Measurements from ENCODE around the gene ACP7. TPM values are rescaled to one million over a fixed set of nuclear protein-coding genes. Genes with fewer than 3 reads are reported as not detected.

Gene ACP7
- total RNA-seq, 1 donor from 2014 or later: not detected

DNA sequence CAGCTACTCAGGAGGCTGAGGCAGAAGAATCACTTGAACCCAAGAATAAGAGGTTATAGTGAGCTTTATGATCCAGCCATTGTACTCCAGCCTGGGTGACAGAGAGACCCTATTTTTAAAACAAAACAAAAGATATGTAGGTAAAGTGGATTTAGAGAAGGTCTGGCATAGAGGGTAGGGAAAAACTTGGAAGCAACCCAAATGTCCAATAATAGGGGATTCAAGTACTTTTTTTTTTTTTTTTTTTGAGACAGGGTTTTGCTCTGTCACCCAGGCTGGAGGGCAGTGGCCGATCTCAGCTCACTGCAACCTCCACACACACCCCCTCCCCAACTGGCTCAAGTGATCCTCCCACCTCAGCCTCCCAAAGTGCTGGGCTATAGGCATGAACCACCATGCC lies 35.7 kb downstream of the ACP7 start:
- Mint-ChIP-seq H3K9me3 (ENCODE audit: unreplicated experiment) (no peaks in the 10 kb centered on the region), H3K4me3 (ENCODE audit: unreplicated experiment) (no peak overlapping the region), H3K27ac (ENCODE audit: unreplicated experiment) (no peak overlapping the region), H3K27me3 (ENCODE audit: low read depth, unreplicated experiment) (peaks cover 10% of the 10 kb centered on the region), H3K4me1 (ENCODE audit: low read depth, unreplicated experiment) (peaks cover 2% of the 10 kb centered on the region), H3K36me3 (ENCODE audit: low read depth, unreplicated experiment) (no peaks in the 10 kb centered on the region)
- no peaks in the 10 kb centered on the region for H3K9me3 ChIP-seq (ENCODE audit: insufficient read depth, low read depth, low read length)
- no peaks in the 10 kb centered on the region for H4K20me1 ChIP-seq (ENCODE audit: insufficient read depth, low read length)
- FAIRE-seq (no peak), DNase-seq (ENCODE audit: low read depth) (no peak)
- TF ChIP-seq EZH2 (IDR thresholded peaks at IDR 0.05; ENCODE audit: insufficient read depth, low read length): no peak
- TF ChIP-seq CTCF (IDR thresholded peaks at IDR 0.05; ENCODE audit: insufficient read depth, low read depth, low read length): no peak
- no peak overlapping the region for H3K9ac ChIP-seq (ENCODE audit: low read length)
- H3K27ac ChIP-seq (ENCODE audit: low read depth, low read length): no peak overlapping the region
- H3K27me3 ChIP-seq (ENCODE audit: insufficient read depth, low read length): peaks cover 5% of the 10 kb centered on the region
- H3K4me3 ChIP-seq (ENCODE audit: insufficient read depth, low read depth, low read length): no peak overlapping the region
- no peaks in the 10 kb centered on the region for H3K79me2 ChIP-seq (ENCODE audit: insufficient read depth, low read length)
- no peak overlapping the region for H2AFZ ChIP-seq (ENCODE audit: low read depth, low read length)
- no peaks in the 10 kb centered on the region for H3K36me3 ChIP-seq (ENCODE audit: insufficient read depth, low read length)
- H3K4me1 ChIP-seq (ENCODE audit: insufficient read depth, low read length): no peaks in the 10 kb centered on the region
- no peak overlapping the region for H3K4me2 ChIP-seq (ENCODE audit: low read length)

DNA sequence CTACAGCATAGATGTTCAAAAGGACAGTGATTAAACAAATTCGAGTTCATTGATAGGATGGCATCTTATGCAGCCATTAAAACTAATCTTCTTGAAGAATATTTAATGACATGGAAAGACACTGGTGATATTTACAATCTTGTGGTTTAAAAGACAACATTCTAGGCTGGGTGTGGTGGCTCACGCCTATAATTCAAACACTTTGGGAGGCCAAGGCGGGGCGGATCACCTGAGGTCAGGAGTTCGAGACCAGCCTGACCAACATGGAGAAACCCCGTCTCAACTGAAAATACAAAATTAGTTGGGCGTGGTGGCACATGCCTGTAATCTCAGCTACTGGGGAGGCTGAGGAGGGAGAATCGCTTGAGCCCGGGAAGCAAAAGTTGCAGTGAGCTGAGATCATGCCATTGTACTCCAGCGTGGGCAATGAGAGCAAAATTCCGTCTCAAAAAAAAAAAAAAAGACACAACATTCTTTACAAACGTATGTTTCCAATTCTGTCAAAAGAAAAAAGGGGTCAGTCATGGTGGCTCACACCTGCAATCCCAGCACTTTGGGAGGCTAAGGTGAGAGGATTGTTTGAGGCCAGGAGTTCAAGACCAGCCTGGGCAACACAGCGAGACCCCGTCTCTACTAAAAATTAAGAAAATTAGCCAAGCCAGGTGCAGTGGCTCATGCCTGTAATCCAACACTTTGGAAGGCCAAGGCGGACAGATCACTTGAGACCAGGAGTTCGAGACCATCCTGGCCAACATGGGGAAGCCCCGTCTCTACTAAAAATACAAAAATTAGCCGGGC lies 39.0 kb downstream of the ACP7 start:
- no peak overlapping the region for H3K27ac ChIP-seq (ENCODE audit: low read depth, low read length)
- no peak overlapping the region for H3K9ac ChIP-seq (ENCODE audit: low read length)
- H3K4me1 ChIP-seq (ENCODE audit: insufficient read depth, low read length): peaks cover 12% of the 10 kb centered on the region
- peaks cover 24% of the 10 kb centered on the region for H3K79me2 ChIP-seq (ENCODE audit: insufficient read depth, low read length)
- no peak for FAIRE-seq
- no peak overlapping the region for H3K27ac Mint-ChIP-seq (ENCODE audit: unreplicated experiment)
- H3K9me3 Mint-ChIP-seq (ENCODE audit: unreplicated experiment): peaks cover 1% of the 10 kb centered on the region
- H3K4me3 ChIP-seq (ENCODE audit: insufficient read depth, low read depth, low read length): no peak overlapping the region
- H3K4me2 ChIP-seq (ENCODE audit: low read length): no peak overlapping the region
- H3K36me3 Mint-ChIP-seq (ENCODE audit: low read depth, unreplicated experiment): no peaks in the 10 kb centered on the region
- no peaks in the 10 kb centered on the region for H3K36me3 ChIP-seq (ENCODE audit: insufficient read depth, low read length)
- H3K4me3 Mint-ChIP-seq (ENCODE audit: unreplicated experiment): no peak overlapping the region
- H4K20me1 ChIP-seq (ENCODE audit: insufficient read depth, low read length): peaks cover 18% of the 10 kb centered on the region
- no peak for TF ChIP-seq CTCF (IDR thresholded peaks at IDR 0.05; ENCODE audit: insufficient read depth, low read depth, low read length)
- no peak for TF ChIP-seq EZH2 (IDR thresholded peaks at IDR 0.05; ENCODE audit: insufficient read depth, low read length)
- no peak for DNase-seq (ENCODE audit: low read depth)
- peaks cover 2% of the 10 kb centered on the region for H3K27me3 Mint-ChIP-seq (ENCODE audit: low read depth, unreplicated experiment)
- H2AFZ ChIP-seq (ENCODE audit: low read depth, low read length): no peak overlapping the region
- H3K27me3 ChIP-seq (ENCODE audit: insufficient read depth, low read length): no peaks in the 10 kb centered on the region
- no peaks in the 10 kb centered on the region for H3K9me3 ChIP-seq (ENCODE audit: insufficient read depth, low read depth, low read length)
- H3K4me1 Mint-ChIP-seq (ENCODE audit: low read depth, unreplicated experiment): peaks cover 12% of the 10 kb centered on the region

DNA sequence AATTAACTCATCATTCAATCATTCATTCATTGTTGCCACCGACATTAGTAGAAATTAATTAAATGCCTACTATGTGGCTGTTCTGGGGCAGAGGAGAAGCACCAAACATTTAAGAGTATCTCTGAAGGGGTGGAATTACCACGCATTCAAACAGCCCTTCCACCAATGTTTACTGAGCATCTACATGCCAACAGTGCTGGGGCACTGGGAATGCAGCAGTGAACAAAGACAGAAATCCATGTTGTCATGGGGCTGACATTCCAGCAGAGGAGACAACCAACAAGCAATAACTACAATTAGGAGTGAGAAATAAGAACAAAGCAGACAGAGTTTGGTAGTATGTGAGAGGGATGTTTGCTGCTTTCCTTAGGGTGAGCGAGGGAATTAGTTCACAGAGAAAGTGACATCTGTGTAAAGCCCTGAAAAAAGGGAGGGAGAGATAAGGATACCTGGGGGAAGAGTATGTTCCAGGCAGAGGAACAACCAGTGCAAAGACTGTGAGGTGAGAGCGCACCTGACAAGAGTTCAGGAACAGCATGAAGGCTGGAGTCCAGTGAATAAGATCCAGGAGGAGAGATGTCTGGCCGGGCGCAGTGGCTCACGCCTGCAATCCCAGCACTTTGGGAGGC lies 40.1 kb downstream of the ACP7 start:
- Histone ChIP-seq H3K4me2 (ENCODE audit: low read length) (no peak overlapping the region), H3K79me2 (ENCODE audit: insufficient read depth, low read length) (peaks cover 35% of the 10 kb centered on the region), H3K27me3 (ENCODE audit: insufficient read depth, low read length) (no peaks in the 10 kb centered on the region), H3K4me1 (ENCODE audit: insufficient read depth, low read length) (peaks cover 17% of the 10 kb centered on the region), H3K27ac (ENCODE audit: low read depth, low read length) (no peak overlapping the region), H3K9me3 (ENCODE audit: insufficient read depth, low read depth, low read length) (no peaks in the 10 kb centered on the region), H2AFZ (ENCODE audit: low read depth, low read length) (peak overlapping the region; percentile 47), H3K9ac (ENCODE audit: low read length) (no peak overlapping the region), H3K4me3 (ENCODE audit: insufficient read depth, low read depth, low read length) (no peak overlapping the region), H3K36me3 (ENCODE audit: insufficient read depth, low read length) (no peaks in the 10 kb centered on the region), H4K20me1 (ENCODE audit: insufficient read depth, low read length) (peaks cover 29% of the 10 kb centered on the region)
- Mint-ChIP-seq H3K27me3 (ENCODE audit: low read depth, unreplicated experiment) (peaks cover 2% of the 10 kb centered on the region), H3K4me1 (ENCODE audit: low read depth, unreplicated experiment) (peaks cover 17% of the 10 kb centered on the region), H3K4me3 (ENCODE audit: unreplicated experiment) (peak overlapping the region; percentile 56), H3K27ac (ENCODE audit: unreplicated experiment) (no peak overlapping the region), H3K36me3 (ENCODE audit: low read depth, unreplicated experiment) (no peaks in the 10 kb centered on the region), H3K9me3 (ENCODE audit: unreplicated experiment) (peaks cover 1% of the 10 kb centered on the region)
- TF ChIP-seq CTCF (IDR thresholded peaks at IDR 0.05; ENCODE audit: insufficient read depth, low read depth, low read length): no peak
- no peak for TF ChIP-seq EZH2 (IDR thresholded peaks at IDR 0.05; ENCODE audit: insufficient read depth, low read length)
- FAIRE-seq (no peak), DNase-seq (ENCODE audit: low read depth) (no peak)
